ENCODE results near the gene TRABD.

The TRABD gene

GRCh38 chr22:50173983-50174355, 11.7 kb upstream of the TRABD start:
- DNase-seq (ENCODE audit: low read depth, low spot score): no peak

- DNase-seq (ENCODE audit: low read depth, low spot score): no peak
Observed at GRCh38 chr22:50174382-50175190, 11.1 kb upstream of the TRABD start.

GRCh38 chr22:50175191-50175461, 10.6 kb upstream of the TRABD start:
- no peak for DNase-seq (ENCODE audit: low read depth, low spot score)

- no peak for DNase-seq (ENCODE audit: low read depth, low spot score)
Observed at GRCh38 chr22:50175921-50176849, 9.5 kb upstream of the TRABD start.

GRCh38 chr22:50176850-50177536, 8.7 kb upstream of the TRABD start:
- DNase-seq (ENCODE audit: low read depth, low spot score): no peak

- no peak for DNase-seq (ENCODE audit: low read depth, low spot score)
Observed at GRCh38 chr22:50177537-50178470, 7.9 kb upstream of the TRABD start.

GRCh38 chr22:50178471-50178864, 7.2 kb upstream of the TRABD start:
- DNase-seq (ENCODE audit: low read depth, low spot score): no peak

GRCh38 chr22:50178871-50179869, 6.5 kb upstream of the TRABD start:
- no peak for DNase-seq (ENCODE audit: low read depth, low spot score)

- DNase-seq (ENCODE audit: low read depth, low spot score): no peak
Observed at GRCh38 chr22:50179937-50180726, 5.6 kb upstream of the TRABD start.

- DNase-seq (ENCODE audit: low read depth, low spot score): no peak
Observed at GRCh38 chr22:50180727-50181521, 4.8 kb upstream of the TRABD start.

GRCh38 chr22:50182176-50183081, 3.3 kb upstream of the TRABD start:
- DNase-seq (ENCODE audit: low read depth, low spot score): no peak

GRCh38 chr22:50183141-50183971, 2.4 kb upstream of the TRABD start:
- no peak for DNase-seq (ENCODE audit: low read depth, low spot score)

- DNase-seq (ENCODE audit: low read depth, low spot score): peak; percentile 79
Observed at GRCh38 chr22:50184004-50184901, 1.5 kb upstream of the TRABD start.

- no peak for DNase-seq (ENCODE audit: low read depth, low spot score)
Observed at GRCh38 chr22:50184902-50185374, 775 bp upstream of the TRABD start.

- DNase-seq (ENCODE audit: low read depth, low spot score): no peak
Observed at GRCh38 chr22:50186181-50186714, 535 bp downstream of the TRABD start.
